Mucosa of stomach (tissue), 1 donor: ENCODE results near the gene LAGE3.
"Not testable (repeated sequence)": the region's sequence is repeated elsewhere in the genome, so short reads cannot be mapped to it uniquely, and the experiment has no call there.

Experiments used
- H3K27me3 ChIP-seq: one replicate; pipeline ENCODE4 v1.7.0; 2013; ENCODE audit warnings: mild to moderate bottlenecking, low read length; ENCODE audit not compliant: control insufficient read depth, insufficient read depth
- H3K36me3 ChIP-seq: one replicate; pipeline ENCODE4 v1.7.0; 2013; ENCODE audit warnings: low read length; ENCODE audit not compliant: control insufficient read depth, insufficient read depth
- H3K4me1 ChIP-seq: one replicate; pipeline ENCODE4 v1.7.0; 2013; ENCODE audit warnings: mild to moderate bottlenecking, low read length; ENCODE audit not compliant: control insufficient read depth, insufficient read depth
- H3K4me3 ChIP-seq: one replicate; pipeline ENCODE4 v1.7.0; 2013; ENCODE audit warnings: low read length
- H3K9ac ChIP-seq: one replicate; pipeline ENCODE4 v1.7.0; 2013; ENCODE audit warnings: mild to moderate bottlenecking, low read length, moderate library complexity
- H3K9me3 ChIP-seq: one replicate; pipeline ENCODE4 v1.7.0; 2013; ENCODE audit warnings: mild to moderate bottlenecking, low read length, moderate library complexity; ENCODE audit not compliant: control insufficient read depth
- donor health status: Pancreatic carcinoma.

Gene LAGE3

GRCh38 chrX:154512879-154513553 lies 33.9 kb upstream of the LAGE3 start:
- Histone ChIP-seq H3K4me3 (no peak overlapping the region), H3K9ac (no peak overlapping the region), H3K36me3 (no peaks in the 10 kb centered on the region), H3K27me3 (no peaks in the 10 kb centered on the region), H3K4me1 (peaks cover 9% of the 10 kb centered on the region), H3K9me3 (no peaks in the 10 kb centered on the region)

GRCh38 chrX:154511761-154512160 lies 32.7 kb upstream of the LAGE3 start:
- no peaks in the 10 kb centered on the region for H3K36me3 ChIP-seq
- no peaks in the 10 kb centered on the region for H3K9me3 ChIP-seq
- H3K27me3 ChIP-seq: no peaks in the 10 kb centered on the region
- no peaks in the 10 kb centered on the region for H3K4me1 ChIP-seq
- no peak overlapping the region for H3K9ac ChIP-seq
- no peak overlapping the region for H3K4me3 ChIP-seq

- no peaks in the 10 kb centered on the region for H3K27me3 ChIP-seq
- H3K4me1 ChIP-seq: no peaks in the 10 kb centered on the region
- no peak overlapping the region for H3K4me3 ChIP-seq
- no peaks in the 10 kb centered on the region for H3K9me3 ChIP-seq
- no peaks in the 10 kb centered on the region for H3K36me3 ChIP-seq
- no peak overlapping the region for H3K9ac ChIP-seq
These were observed 30.4 kb upstream of the LAGE3 start for GRCh38 chrX:154509455-154509854.

- Histone ChIP-seq H3K36me3 (no peaks in the 10 kb centered on the region), H3K27me3 (no peaks in the 10 kb centered on the region), H3K4me1 (no peaks in the 10 kb centered on the region), H3K4me3 (no peak overlapping the region), H3K9me3 (no peaks in the 10 kb centered on the region), H3K9ac (no peak overlapping the region)
These were observed 29.3 kb upstream of the LAGE3 start for GRCh38 chrX:154508384-154508745.

- H3K9me3 ChIP-seq: no peaks in the 10 kb centered on the region
- H3K4me1 ChIP-seq: no peaks in the 10 kb centered on the region
- no peak overlapping the region for H3K9ac ChIP-seq
- H3K27me3 ChIP-seq: no peaks in the 10 kb centered on the region
- no peak overlapping the region for H3K4me3 ChIP-seq
- no peaks in the 10 kb centered on the region for H3K36me3 ChIP-seq
These were observed 28.7 kb upstream of the LAGE3 start for GRCh38 chrX:154507673-154508383.

GRCh38 chrX:154506483-154507332 lies 27.6 kb upstream of the LAGE3 start:
- H3K27me3 ChIP-seq: no peaks in the 10 kb centered on the region
- no peaks in the 10 kb centered on the region for H3K36me3 ChIP-seq
- no peaks in the 10 kb centered on the region for H3K4me1 ChIP-seq
- no peak overlapping the region for H3K9ac ChIP-seq
- no peak overlapping the region for H3K4me3 ChIP-seq
- H3K9me3 ChIP-seq: no peaks in the 10 kb centered on the region

- Histone ChIP-seq H3K9ac (no peak overlapping the region), H3K4me3 (no peak overlapping the region), H3K27me3 (no peaks in the 10 kb centered on the region), H3K4me1 (no peaks in the 10 kb centered on the region), H3K9me3 (no peaks in the 10 kb centered on the region), H3K36me3 (no peaks in the 10 kb centered on the region)
These were observed 26.7 kb upstream of the LAGE3 start for GRCh38 chrX:154505734-154506133.

- H3K36me3 ChIP-seq: no peaks in the 10 kb centered on the region
- no peaks in the 10 kb centered on the region for H3K4me1 ChIP-seq
- no peak overlapping the region for H3K9ac ChIP-seq
- no peak overlapping the region for H3K4me3 ChIP-seq
- H3K27me3 ChIP-seq: no peaks in the 10 kb centered on the region
- H3K9me3 ChIP-seq: no peaks in the 10 kb centered on the region
These were observed 23.9 kb upstream of the LAGE3 start for GRCh38 chrX:154502989-154503388.

- H3K9ac ChIP-seq: no peak overlapping the region
- no peaks in the 10 kb centered on the region for H3K9me3 ChIP-seq
- H3K27me3 ChIP-seq: no peaks in the 10 kb centered on the region
- no peak overlapping the region for H3K4me3 ChIP-seq
- H3K4me1 ChIP-seq: no peaks in the 10 kb centered on the region
- H3K36me3 ChIP-seq: no peaks in the 10 kb centered on the region
These were observed 23.0 kb upstream of the LAGE3 start for GRCh38 chrX:154502098-154502497.

GRCh38 chrX:154501423-154501822 lies 22.3 kb upstream of the LAGE3 start:
- H3K27me3 ChIP-seq, H3K4me1 ChIP-seq, H3K4me3 ChIP-seq, H3K9ac ChIP-seq, H3K9me3 ChIP-seq, H3K36me3 ChIP-seq: not testable (repeated sequence)

- H3K27me3 ChIP-seq, H3K4me3 ChIP-seq, H3K9me3 ChIP-seq, H3K9ac ChIP-seq, H3K4me1 ChIP-seq, H3K36me3 ChIP-seq: not testable (repeated sequence)
These were observed 17.6 kb upstream of the LAGE3 start for GRCh38 chrX:154496591-154497137.

- H3K4me3 ChIP-seq: no peak overlapping the region
- H3K9ac ChIP-seq: no peak overlapping the region
- H3K27me3 ChIP-seq: no peaks in the 10 kb centered on the region
- H3K9me3 ChIP-seq: no peaks in the 10 kb centered on the region
- no peaks in the 10 kb centered on the region for H3K36me3 ChIP-seq
- no peaks in the 10 kb centered on the region for H3K4me1 ChIP-seq
These were observed 16.4 kb upstream of the LAGE3 start for GRCh38 chrX:154495472-154495922.
